ENCODE measurements around the gene CEP295NL.
A peak's percentile ranks its signal among the peaks of the same experiment; 100 is the strongest.

The CEP295NL gene

GRCh38 chr17:78864117-78864516 is 38.9 kb downstream of the CEP295NL start:
- DNase-seq (ENCODE audit: low spot score): no peak
- H3K27ac ChIP-seq: peak overlapping the region; percentile 42
- ChIA-PET CTCF (interaction anchor here (1.1 kb wide), 1 partner anchor 35 kb away, joined by 3 read pairs; no protein-coding TSS in a partner anchor), POLR2A (ENCODE audit: low non-redundant PET) (no interaction called here)
- no peak for TF ChIP-seq CTCF (conservative IDR thresholded peaks at IDR 0.05; ENCODE audit: low read depth)

- DNase-seq (ENCODE audit: low spot score): peak; percentile 79
- POLR2A ChIA-PET (ENCODE audit: low non-redundant PET): interaction anchor here (0.6 kb wide), 2 partner anchors 61 to 368 kb away, joined by 3 read pairs; no protein-coding TSS in a partner anchor
- H3K27ac ChIP-seq: peak overlapping the region; percentile 89
- TF ChIP-seq CTCF (conservative IDR thresholded peaks at IDR 0.05; ENCODE audit: low read depth): no peak
- CTCF ChIA-PET: interaction anchor here (0.6 to 1.2 kb wide), 3 partner anchors 109 to 700 kb away, joined by 3 to 4 read pairs (median 3); no protein-coding TSS in a partner anchor
Observed at GRCh38 chr17:78862073-78863023, 40.7 kb downstream of the CEP295NL start.

GRCh38 chr17:78861229-78861628 is 41.8 kb downstream of the CEP295NL start:
- ChIA-PET CTCF (no interaction called here), POLR2A (ENCODE audit: low non-redundant PET) (no interaction called here)
- no peak for DNase-seq (ENCODE audit: low spot score)
- TF ChIP-seq CTCF (conservative IDR thresholded peaks at IDR 0.05; ENCODE audit: low read depth): no peak
- H3K27ac ChIP-seq: peak overlapping the region; percentile 89

GRCh38 chr17:78859051-78859450 is 44.0 kb downstream of the CEP295NL start:
- ChIA-PET CTCF (no interaction called here), POLR2A (ENCODE audit: low non-redundant PET) (no interaction called here)
- peak overlapping the region; percentile 89 for H3K27ac ChIP-seq
- DNase-seq (ENCODE audit: low spot score): no peak
- no peak for TF ChIP-seq CTCF (conservative IDR thresholded peaks at IDR 0.05; ENCODE audit: low read depth)

GRCh38 chr17:78857266-78857665 is 45.7 kb downstream of the CEP295NL start:
- peak overlapping the region; percentile 18 for H3K27ac ChIP-seq
- ChIA-PET POLR2A (ENCODE audit: low non-redundant PET) (no interaction called here), CTCF (no interaction called here)
- DNase-seq (ENCODE audit: low spot score): no peak
- TF ChIP-seq CTCF (conservative IDR thresholded peaks at IDR 0.05; ENCODE audit: low read depth): no peak

- TF ChIP-seq CTCF (conservative IDR thresholded peaks at IDR 0.05; ENCODE audit: low read depth): no peak
- no peak for DNase-seq (ENCODE audit: low spot score)
- POLR2A ChIA-PET (ENCODE audit: low non-redundant PET): no interaction called here
- H3K27ac ChIP-seq: peak overlapping the region; percentile 8; the same call in 1 of the 2 replicates
- CTCF ChIA-PET: no interaction called here
Observed at GRCh38 chr17:78855561-78856165, 47.3 kb downstream of the CEP295NL start.
